Osteoblast (primary cell): Measurements from ENCODE around the gene SEC14L3. TPM values are rescaled to one million over a fixed set of nuclear protein-coding genes. Genes with fewer than 3 reads are reported as not detected.
A peak's percentile ranks its signal among the peaks of the same experiment; 100 is the strongest.

Experiments
- DNase-seq: peaks from one replicate; pipeline ENCODE4 v3.0.0; 2011; ENCODE audit warnings: low spot score, mixed read lengths; ENCODE audit not compliant: insufficient read length; ENCODE audit errors: missing footprints
- H2AFZ ChIP-seq: 2 replicates; pipeline ENCODE4 v1.6.0; 2011; ENCODE audit warnings: mild to moderate bottlenecking, low read length
- H3K27ac ChIP-seq: 2 replicates; pipeline ENCODE4 v1.5.1; 2011; ENCODE audit warnings: mild to moderate bottlenecking, low read depth, low read length, moderate library complexity
- H3K27me3 ChIP-seq: 2 replicates; pipeline ENCODE4 v1.6.0; 2012; ENCODE audit warnings: mild to moderate bottlenecking, control low read depth, inconsistent platforms, low read length, moderate library complexity; ENCODE audit not compliant: insufficient read depth
- H3K36me3 ChIP-seq: 2 replicates; pipeline ENCODE4 v1.5.1; 2011; ENCODE audit warnings: mild to moderate bottlenecking, low read length, control low read depth, moderate library complexity; ENCODE audit not compliant: insufficient read depth
- H3K4me1 ChIP-seq: 2 replicates; pipeline ENCODE4 v1.5.1; 2011; ENCODE audit warnings: mild to moderate bottlenecking, low read length, control low read depth, moderate library complexity; ENCODE audit not compliant: insufficient read depth
- H3K4me2 ChIP-seq: 2 replicates; pipeline ENCODE4 v1.6.0; 2011; ENCODE audit warnings: mild to moderate bottlenecking, low read length; ENCODE audit not compliant: insufficient read depth
- H3K4me3 ChIP-seq: fragments of 200-600 bp; sonication (generic); 3 replicates; pipeline ENCODE4 v1.5.1; 2012; ENCODE audit warnings: mild to moderate bottlenecking, low read length, inconsistent platforms; ENCODE audit not compliant: insufficient read depth
- H3K79me2 ChIP-seq: 2 replicates; pipeline ENCODE4 v1.6.0; 2012; ENCODE audit warnings: mild to moderate bottlenecking, low read length, control low read depth, inconsistent platforms; ENCODE audit not compliant: insufficient read depth
- H3K9me3 ChIP-seq: 2 replicates; pipeline ENCODE4 v1.5.1; 2011; ENCODE audit warnings: low read depth, low read length, control low read depth
- H4K20me1 ChIP-seq: 2 replicates; pipeline ENCODE4 v1.6.0; 2012; ENCODE audit warnings: mild to moderate bottlenecking, low read length, control low read depth; ENCODE audit not compliant: insufficient read depth
- CTCF ChIP-seq: IDR thresholded peaks from 2 replicates; pipeline ENCODE4 v1.5.1; 2011; ENCODE audit warnings: mild to moderate bottlenecking, low read depth, low read length, moderate library complexity; ENCODE audit errors: extremely low read depth
- total RNA-seq: library from RNA; depleted of rRNA; stranded (reverse); fragments of >200 nt; gene quantifications from 2 replicates; pipeline ENCODE4 v1.2.3, GENCODE V29; 2012

SEC14L3 gene
- total RNA-seq, 1 donor: not detected

DNA sequence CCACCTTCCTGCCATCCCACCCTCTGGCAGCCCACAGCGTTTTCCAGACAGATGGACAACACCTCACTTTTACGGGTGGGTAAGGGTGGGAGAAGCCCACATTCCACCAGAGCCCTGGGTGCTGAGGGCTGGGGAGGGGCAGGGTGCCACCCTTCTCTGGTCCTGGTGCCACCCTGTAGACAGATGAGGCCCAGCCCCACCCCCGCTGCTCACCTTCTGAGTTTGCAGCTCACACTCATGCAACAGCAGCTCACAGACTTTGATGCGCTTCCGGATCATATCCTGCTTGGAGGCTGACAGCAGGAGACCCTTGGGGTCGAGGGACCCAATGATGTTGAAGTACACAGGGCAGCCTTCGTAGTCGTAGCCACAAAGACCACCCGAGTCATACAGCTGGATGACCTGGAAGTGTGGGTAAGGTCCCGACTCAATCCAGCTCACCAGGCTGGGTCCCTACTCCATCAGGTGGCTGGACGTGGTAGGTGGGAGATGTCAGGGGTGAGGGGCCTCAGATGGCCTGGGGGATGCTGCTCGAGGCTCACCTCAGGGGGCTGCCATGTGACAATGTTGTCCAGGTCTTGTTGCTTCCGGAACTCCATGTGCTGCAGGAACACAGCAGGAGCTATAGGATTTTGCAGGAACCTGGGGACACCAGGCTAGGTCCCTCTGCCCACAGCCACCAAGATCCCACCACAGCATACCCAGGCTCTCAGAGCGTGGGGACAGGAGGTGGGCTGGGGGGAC lies 23.4 kb upstream of the SEC14L3 start:
- Histone ChIP-seq H3K9me3 (no peaks in the 10 kb centered on the region), H3K27me3 (peaks cover 4% of the 10 kb centered on the region), H3K36me3 (no peaks in the 10 kb centered on the region), H4K20me1 (no peaks in the 10 kb centered on the region), H3K4me2 (no peak overlapping the region), H3K4me1 (no peaks in the 10 kb centered on the region), H3K4me3 (no peak overlapping the region), H3K79me2 (no peaks in the 10 kb centered on the region), H3K27ac (no peak overlapping the region), H2AFZ (no peak overlapping the region)
- no peak for TF ChIP-seq CTCF
- no peak for DNase-seq

GRCh38 chr22:30492144-30492543 lies 20.3 kb upstream of the SEC14L3 start:
- Histone ChIP-seq H3K4me3 (no peak overlapping the region), H3K27ac (no peak overlapping the region), H3K27me3 (peaks cover 4% of the 10 kb centered on the region), H3K9me3 (no peaks in the 10 kb centered on the region), H2AFZ (no peak overlapping the region), H3K79me2 (no peaks in the 10 kb centered on the region), H3K4me1 (no peaks in the 10 kb centered on the region), H4K20me1 (no peaks in the 10 kb centered on the region), H3K36me3 (no peaks in the 10 kb centered on the region), H3K4me2 (no peak overlapping the region)
- peak; percentile 67 for DNase-seq
- no peak for TF ChIP-seq CTCF

DNA sequence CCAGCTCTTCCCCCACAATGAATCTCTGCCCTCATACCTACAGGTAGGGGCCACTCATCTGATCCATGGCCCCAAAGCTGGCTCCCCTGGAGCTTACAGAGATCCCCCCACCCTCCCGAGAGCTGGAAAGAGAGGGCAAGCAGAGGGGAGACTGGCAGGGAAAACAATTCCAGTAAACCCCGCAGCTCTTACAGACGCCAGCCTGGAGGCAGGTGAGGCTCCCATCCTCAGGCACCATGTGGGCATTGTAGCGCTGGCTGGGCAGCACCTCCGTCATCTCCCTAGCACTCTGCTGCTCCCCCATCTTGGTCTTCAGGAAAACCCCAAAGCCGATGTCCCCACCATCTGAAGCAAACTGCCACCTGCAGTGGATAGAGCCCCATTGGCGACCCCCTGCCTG lies 19.6 kb upstream of the SEC14L3 start:
- Histone ChIP-seq H4K20me1 (no peaks in the 10 kb centered on the region), H3K27ac (no peak overlapping the region), H3K4me3 (no peak overlapping the region), H3K27me3 (peaks cover 4% of the 10 kb centered on the region), H3K36me3 (no peaks in the 10 kb centered on the region), H3K79me2 (no peaks in the 10 kb centered on the region), H3K4me2 (no peak overlapping the region), H3K4me1 (no peaks in the 10 kb centered on the region), H2AFZ (no peak overlapping the region), H3K9me3 (no peaks in the 10 kb centered on the region)
- no peak for DNase-seq
- no peak for TF ChIP-seq CTCF

GRCh38 chr22:30490399-30490798 lies 18.6 kb upstream of the SEC14L3 start:
- no peaks in the 10 kb centered on the region for H3K79me2 ChIP-seq
- no peak overlapping the region for H3K27ac ChIP-seq
- no peaks in the 10 kb centered on the region for H3K36me3 ChIP-seq
- H3K4me1 ChIP-seq: no peaks in the 10 kb centered on the region
- H3K4me2 ChIP-seq: no peak overlapping the region
- no peaks in the 10 kb centered on the region for H4K20me1 ChIP-seq
- no peaks in the 10 kb centered on the region for H3K9me3 ChIP-seq
- no peak overlapping the region for H2AFZ ChIP-seq
- DNase-seq: peak; percentile 64
- peak; percentile 13 for TF ChIP-seq CTCF
- peaks cover 4% of the 10 kb centered on the region for H3K27me3 ChIP-seq
- H3K4me3 ChIP-seq: no peak overlapping the region
